Adrenal gland (tissue), 5 donors: Measurements from ENCODE around the gene PEF1.

Source experiments
- CTCF ChIP-seq, 6 experiments: fragments of 450-650 bp in 4 of 6; fragments of 200-600 bp in 2 of 6; sonication (generic) in 1 of 6; IDR thresholded peaks; 1 replicate in 5 of 6; 2 replicates in 1 of 6; pipeline versions ENCODE4 v1.5.1 to v1.8.0; 2016 to 2021; ENCODE audit warnings: antibody characterized with exemption in 6 of 6, mild to moderate bottlenecking in 2 of 6, moderate library complexity in 1 of 6
- POLR2A ChIP-seq, 2 donors: fragments of 450-650 bp; IDR thresholded peaks; one replicate each; pipeline ENCODE4 v1.6.1; 2017; ENCODE audit warnings: antibody characterized with exemption in 2 of 2, mild to moderate bottlenecking in 2 of 2, moderate library complexity in 1 of 2
- donor health status: DM: no; HTN: no; CAD: no.

DNA sequence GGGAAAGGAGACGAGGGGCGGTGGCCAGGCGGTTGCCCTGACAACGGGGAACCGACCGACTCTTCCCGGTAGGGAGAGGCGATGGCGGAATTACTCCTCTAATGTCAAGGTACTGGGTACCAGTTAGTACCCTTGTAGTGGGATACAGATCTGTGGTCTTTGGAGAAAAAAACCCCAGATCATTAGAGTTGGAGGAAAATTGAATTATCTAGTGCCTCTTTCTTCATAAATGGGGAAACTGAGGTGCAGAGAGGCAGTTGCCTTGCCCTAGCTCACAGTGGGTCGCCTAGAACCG lies 545 bp upstream of the PEF1 start:
- TF ChIP-seq POLR2A (IDR thresholded peaks at IDR 0.05) (no peak), CTCF (IDR thresholded peaks at IDR 0.05) (no peak)
